GM19043 (cell line): Measurements from ENCODE around the gene PPAN.

Experiments
- ATAC-seq: cut with Tn5 transposase; IDR thresholded peaks from one replicate; pipeline ENCODE4 v1.9.1; 2021; ENCODE audit warnings: low read depth; ENCODE audit not compliant: unreplicated experiment

Gene PPAN

GRCh38 chr19:10112895-10113591, 6.9 kb downstream of the PPAN start:
- ATAC-seq, result no peak

DNA sequence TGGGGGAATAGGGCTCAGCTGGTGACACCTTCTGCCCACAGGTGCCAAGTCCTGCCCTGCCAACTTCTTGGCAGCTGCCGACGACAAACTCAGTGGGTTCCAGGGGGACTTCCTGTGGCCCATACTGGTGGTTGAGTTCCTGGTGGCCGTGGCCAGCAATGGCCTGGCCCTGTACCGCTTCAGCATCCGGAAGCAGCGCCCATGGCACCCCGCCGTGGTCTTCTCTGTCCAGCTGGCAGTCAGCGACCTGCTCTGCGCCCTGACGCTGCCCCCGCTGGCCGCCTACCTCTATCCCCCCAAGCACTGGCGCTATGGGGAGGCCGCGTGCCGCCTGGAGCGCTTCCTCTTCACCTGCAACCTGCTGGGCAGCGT, 7.4 kb downstream of the PPAN start:
- ATAC-seq, result no peak

DNA sequence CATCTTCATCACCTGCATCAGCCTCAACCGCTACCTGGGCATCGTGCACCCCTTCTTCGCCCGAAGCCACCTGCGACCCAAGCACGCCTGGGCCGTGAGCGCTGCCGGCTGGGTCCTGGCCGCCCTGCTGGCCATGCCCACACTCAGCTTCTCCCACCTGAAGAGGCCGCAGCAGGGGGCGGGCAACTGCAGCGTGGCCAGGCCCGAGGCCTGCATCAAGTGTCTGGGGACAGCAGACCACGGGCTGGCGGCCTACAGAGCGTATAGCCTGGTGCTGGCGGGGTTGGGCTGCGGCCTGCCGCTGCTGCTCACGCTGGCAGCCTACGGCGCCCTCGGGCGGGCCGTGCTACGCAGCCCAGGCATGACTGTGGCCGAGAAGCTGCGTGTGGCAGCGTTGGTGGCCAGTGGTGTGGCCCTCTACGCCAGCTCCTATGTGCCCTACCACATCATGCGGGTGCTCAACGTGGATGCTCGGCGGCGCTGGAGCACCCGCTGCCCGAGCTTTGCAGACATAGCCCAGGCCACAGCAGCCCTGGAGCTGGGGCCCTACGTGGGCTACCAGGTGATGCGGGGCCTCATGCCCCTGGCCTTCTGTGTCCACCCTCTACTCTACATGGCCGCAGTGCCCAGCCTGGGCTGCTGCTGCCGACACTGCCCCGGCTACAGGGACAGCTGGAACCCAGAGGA, 7.9 kb downstream of the PPAN start:
- ATAC-seq, result no peak

DNA sequence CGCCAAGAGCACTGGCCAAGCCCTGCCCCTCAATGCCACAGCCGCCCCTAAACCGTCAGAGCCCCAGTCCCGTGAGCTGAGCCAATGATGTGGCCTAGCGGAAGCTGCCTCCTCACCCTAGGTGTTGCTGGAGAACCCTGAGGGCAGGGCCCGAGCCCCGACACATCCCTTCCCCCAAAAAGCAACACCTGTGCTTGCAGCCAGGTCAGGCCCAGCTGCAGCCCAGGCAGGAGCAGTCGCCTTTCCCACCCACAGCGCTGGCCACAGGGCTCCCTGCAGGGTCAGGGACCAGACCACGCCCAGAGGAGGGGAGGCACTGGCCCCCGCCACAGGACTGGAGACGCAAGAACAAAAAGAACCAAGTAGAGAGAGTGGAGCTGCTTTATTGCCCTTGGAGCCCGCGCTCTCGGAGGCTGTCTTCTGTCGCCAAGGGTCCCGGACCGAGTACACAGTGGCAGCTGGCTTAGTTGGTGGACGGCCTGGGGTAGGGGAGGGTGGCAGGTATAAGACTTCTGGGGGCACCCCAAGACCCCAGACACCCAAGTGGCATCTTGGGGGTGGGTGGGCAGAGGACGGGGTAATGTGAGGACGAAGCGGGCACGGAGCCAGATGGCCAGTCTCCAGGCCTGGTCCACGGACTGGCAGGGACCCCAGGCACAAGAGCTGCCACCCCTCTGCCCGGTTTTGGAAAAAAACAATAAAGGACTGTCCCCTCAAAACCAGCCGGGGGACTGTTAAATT, 8.7 kb downstream of the PPAN start:
- ATAC-seq, result no peak

- ATAC-seq, result no peak
Measured at GRCh38 chr19:10115392-10116084, 9.4 kb downstream of the PPAN start.

DNA sequence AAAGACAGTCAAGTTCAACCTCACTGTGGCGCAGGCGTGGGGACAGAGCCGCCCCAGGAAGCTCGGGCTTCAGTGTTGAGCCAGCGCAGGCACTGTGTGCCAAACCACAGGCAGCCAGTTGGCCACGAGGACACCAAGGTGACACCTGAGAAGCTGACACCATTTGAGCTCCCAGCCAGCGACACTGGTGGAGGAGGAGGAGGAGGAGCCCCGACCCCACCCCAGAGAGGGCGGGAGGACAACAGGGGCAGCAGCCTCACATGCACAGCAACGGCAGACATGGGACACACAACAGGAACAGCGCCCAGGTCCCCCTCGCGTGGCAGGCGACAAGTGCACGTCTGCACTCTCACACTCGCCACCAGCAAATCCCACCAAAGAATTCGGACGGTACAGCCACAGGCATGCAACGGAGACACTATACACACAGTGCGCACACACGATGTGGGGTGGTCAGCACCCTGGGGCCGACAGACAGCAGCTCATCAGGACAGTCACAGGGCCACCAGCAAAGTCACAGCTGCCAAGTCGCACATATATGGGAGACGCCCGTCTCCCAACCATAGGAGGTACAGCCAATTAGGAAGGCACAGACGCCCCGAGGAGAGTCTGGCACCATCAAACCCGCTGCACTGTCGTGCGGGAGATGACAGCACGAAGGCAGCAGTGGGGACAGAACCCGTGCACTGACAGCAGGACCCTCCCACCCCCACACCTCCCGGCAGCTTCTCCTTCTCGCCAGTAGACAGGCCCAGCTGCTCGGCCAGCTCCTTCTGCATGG, 10.1 kb downstream of the PPAN start:
- no peak for ATAC-seq

- no peak for ATAC-seq
Measured at GRCh38 chr19:10116866-10117616, 10.9 kb downstream of the PPAN start.

- no peak for ATAC-seq
Measured at GRCh38 chr19:10118960-10119359, 12.8 kb downstream of the PPAN start.

DNA sequence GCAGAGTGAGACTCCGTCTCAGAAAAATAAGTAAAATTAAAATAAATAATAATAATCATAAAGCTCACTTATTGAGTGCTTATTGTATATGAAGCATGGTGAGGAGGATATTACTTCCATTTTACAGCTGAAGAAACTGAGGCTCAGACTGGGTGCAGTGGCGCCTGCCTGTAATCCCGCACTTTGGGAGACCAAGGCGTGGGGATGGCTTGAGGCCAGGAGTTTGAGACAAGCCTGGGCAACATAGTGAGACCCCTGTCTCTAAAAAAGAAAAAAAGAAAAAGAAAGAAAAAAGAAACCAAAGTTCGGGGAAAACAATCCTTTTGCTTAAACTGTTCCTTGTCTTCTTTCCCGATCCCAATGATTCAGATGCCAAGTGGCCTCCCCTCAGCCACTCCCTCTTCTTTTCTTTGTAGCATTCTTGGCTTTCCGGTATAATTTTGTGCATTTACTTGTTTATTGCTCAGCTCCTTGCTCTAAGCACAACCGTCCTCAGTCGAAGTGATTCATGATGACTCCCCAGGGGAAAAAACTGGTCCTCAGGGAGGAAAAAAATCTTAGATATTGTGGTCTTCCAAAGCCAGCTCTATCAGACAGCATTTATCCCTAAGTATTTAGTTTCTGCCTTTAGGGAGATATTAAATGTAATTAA, 14.5 kb downstream of the PPAN start:
- no peak for ATAC-seq

GRCh38 chr19:10122045-10122444, 15.9 kb downstream of the PPAN start:
- no peak for ATAC-seq

DNA sequence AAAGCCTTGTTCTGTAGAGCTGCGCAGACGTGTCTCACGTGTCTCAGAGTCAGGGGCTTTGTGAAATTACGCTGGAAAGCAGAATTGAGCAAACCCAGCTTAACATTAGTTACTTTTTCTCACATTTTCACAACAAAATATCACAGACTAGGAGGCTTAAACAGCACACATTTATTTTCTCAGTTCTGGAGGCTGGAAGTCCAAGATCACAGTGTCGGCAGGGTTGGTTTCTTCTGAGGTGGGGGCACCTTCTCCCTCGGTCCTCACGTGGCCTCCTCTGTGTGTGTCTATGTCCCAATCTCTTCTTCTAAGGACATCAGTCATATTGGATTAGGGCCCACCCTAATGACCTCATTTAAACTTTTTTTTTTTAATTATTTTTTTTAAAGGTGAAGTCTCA, 18.3 kb downstream of the PPAN start:
- no peak for ATAC-seq

- ATAC-seq, result no peak
Measured at GRCh38 chr19:10126213-10126639, 20.1 kb downstream of the PPAN start.

DNA sequence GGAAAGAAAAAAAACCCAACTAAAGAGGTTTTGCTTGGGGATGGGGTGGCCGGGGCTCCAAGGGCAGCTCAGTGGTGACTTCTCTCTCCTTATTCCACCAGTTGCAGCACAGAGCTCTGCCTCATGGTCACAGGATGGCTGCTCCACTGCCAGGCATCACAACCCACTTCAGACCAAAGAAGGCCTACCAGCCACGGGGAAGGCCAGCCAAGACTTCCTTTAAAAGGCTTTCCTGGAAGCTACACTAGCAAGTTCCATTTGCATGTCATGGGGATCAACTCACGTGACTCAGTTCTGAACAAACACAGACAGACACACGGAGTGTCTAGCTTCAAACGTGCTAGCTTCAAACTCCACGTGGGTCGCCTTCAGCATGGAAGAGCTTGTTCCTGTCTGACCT, 26.7 kb downstream of the PPAN start:
- ATAC-seq, result no peak

DNA sequence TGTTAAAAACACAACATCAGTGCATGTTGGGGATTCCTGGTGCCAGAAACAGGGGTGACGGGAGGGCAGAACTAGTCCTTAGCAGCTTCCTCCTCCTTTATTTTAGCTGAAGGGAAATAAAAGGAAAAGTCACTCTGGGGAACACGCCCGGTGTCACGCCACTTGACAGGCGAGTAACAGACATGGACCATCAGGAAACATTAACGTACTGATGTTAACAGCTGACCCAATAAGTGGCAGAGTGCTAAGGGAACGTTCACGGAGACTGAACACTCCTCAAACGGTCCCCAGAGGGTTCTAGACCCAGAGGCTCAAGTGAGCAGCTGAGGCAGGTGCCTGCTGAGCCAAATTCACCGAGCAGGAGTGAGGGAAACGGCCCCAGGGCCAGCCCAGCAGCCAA, 27.4 kb downstream of the PPAN start:
- no peak for ATAC-seq

- no peak for ATAC-seq
Measured at GRCh38 chr19:10134040-10134439, 27.9 kb downstream of the PPAN start.

GRCh38 chr19:10135551-10136334, 29.6 kb downstream of the PPAN start:
- ATAC-seq, result no peak

DNA sequence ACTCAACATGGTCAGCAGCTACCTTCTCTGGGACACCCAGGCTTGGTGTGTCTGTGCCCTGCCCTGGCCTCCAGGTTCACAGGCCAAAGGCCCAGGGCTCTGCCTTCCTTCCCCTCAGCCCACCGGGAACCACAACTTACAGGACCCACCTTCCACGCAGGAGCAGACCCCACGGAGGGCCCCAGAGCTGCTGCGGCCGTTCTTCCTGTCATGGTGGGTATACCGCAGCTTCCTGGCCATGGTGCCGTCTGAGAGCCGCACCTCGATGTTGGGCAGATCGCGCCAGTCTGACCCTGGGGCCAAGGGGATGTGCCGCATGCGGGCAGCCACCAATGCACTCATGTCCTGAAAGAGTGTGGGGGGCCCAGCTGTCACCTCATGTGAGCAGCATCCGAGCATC, 30.8 kb downstream of the PPAN start:
- ATAC-seq, result no peak
